GM19455 (cell line): Measurements from ENCODE around the gene ACADSB.

Experiments used
- ATAC-seq: cut with Tn5 transposase; IDR thresholded peaks from one replicate; pipeline ENCODE4 v1.9.1; 2021; ENCODE audit not compliant: unreplicated experiment

The ACADSB gene

DNA sequence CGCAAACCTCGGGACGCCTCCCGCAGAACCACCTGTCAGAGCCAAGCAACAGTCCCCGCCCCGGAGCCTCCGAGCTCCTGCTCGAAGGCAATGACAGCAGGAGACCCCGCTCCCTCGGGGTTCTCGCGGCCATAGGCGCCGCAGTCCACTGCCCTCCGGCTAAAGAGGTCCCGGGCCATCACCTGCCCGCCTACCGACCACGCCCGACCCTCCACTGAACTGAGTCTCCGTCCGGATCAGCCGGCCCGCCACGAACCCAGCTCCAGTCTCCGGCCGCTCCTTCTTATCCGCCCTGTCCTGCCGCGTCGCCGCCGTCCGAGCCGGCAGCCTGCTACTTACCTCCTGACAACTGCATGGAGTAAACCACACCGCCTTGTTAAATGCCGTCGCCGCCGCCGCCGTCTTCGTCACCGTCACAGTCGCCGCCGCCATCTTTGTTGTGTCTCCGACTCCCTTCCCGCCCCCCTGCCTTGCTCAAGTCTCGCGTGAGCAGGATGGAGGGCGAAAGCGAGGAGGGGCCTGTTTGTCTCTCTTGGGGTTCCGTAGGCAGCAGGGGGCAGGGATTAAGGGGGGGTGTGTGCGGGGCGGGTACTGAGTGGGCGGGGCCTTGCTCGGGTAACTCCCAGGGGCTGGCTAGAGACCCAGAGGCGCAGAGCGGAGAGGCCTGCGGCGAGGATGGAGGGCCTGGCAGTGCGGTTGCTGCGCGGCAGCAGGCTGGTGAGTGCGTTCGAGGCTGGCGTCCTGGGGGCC, at the start of gene ACADSB, which contains the start of gene IKZF5:
TSS of gene ACADSB (plus strand) at position 652 of the 750 bp plus-strand sequence. CDS start at position 676, 24 bp downstream.
TSS of gene IKZF5 (minus strand) at position 441 of the 750 bp plus-strand sequence. CDS start 10,170 bp downstream, outside the sequence.
- peak; percentile 83 for ATAC-seq

DNA sequence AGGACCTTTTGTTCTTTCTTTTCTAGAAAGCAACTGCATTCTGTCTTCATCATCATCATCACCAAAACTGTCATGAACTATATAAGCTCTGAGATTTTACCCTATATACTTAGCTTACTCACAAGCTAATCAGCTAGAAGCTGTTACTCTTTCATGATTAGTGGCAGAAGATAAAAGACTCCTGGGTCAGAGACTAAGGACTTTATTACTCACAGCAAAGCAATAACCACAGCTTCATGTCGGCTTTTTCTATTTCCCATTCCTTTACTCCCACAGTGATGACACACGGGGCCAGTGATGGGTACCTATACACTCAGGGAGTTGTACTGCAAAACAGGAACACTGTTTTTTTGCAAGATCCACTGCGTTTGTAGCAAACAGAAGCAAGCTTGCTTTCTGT, 46.4 kb upstream of the ACADSB start:
- ATAC-seq, result no peak

DNA sequence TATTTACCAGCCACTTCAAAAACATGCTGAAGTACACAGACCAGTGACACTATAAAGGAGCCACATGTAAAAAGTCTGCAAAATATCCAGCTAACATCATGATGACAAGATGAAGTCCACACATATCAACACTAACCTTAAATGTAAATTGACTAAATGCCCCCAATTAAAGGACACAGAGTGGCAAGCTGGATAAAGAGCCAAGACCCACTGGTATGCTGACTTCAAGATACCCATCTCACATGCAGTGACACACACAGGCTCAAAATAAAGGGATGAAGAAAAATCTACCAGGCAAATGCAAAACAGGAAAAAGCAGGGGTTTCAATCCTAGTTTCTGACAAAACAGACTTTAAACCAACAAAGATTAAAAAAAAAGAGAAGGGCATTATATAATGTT, 41.9 kb upstream of the ACADSB start:
- ATAC-seq, result no peak

DNA sequence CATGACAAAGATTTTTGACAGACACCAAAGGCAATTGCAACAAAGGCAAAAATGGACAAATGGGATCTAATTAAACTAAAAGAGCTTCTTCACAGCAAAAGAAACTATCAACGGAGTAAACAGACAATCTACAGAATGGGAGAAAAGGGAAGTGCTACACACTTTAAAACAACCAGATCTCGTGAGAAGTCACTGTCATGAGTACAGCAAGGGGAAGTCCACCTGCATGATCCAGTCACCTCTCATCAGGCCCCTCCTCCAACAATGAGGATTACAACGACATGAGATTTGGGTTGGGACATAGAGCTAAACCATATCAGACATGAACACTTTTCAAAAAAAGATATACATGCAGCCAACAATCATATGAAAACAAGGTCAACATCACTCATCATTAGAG, 40.1 kb upstream of the ACADSB start:
- no peak for ATAC-seq

DNA sequence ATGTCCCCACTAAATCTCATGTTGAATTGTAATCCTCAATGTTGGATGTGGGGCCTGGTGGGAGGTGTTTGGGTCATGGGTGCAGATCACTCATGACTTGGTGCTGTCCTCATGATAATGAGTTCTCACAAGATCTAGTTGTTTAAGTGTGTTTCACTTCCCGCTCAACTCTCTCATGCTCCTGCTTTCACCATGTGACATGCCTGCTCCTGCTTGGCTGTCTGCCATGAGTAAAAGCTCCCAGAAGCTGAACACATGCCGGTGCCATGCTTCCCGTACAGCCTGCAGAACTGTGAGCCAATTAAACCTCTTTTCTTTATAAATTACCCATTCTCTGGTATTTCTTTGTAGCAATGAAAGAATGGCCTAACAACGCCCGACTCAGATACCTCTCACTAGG, 34.8 kb upstream of the ACADSB start:
- no peak for ATAC-seq

DNA sequence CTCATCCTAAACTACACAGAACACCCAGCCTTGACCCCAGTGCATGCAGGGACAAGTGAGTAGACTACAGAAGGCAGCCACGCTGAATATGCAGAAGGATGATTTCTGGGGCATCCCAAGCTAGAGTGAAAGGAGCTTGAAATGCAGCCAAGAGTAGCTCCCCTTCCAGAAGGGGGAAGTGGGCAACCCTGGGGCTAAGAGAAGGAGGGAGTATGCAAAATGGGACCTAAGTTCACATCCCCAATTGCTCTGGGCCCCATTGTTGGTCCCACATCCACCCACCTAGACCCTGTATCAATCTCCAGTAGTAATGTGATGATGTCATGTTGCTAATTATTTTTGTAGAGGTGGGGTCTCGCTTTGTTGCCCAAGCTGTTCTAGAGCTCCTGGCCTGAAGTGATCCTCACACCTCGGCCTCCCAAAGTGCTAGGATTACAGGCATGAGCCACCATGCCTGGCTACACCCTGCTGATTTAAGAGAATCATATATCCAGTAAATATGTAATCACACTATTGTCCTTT, 34.2 kb upstream of the ACADSB start:
- no peak for ATAC-seq

DNA sequence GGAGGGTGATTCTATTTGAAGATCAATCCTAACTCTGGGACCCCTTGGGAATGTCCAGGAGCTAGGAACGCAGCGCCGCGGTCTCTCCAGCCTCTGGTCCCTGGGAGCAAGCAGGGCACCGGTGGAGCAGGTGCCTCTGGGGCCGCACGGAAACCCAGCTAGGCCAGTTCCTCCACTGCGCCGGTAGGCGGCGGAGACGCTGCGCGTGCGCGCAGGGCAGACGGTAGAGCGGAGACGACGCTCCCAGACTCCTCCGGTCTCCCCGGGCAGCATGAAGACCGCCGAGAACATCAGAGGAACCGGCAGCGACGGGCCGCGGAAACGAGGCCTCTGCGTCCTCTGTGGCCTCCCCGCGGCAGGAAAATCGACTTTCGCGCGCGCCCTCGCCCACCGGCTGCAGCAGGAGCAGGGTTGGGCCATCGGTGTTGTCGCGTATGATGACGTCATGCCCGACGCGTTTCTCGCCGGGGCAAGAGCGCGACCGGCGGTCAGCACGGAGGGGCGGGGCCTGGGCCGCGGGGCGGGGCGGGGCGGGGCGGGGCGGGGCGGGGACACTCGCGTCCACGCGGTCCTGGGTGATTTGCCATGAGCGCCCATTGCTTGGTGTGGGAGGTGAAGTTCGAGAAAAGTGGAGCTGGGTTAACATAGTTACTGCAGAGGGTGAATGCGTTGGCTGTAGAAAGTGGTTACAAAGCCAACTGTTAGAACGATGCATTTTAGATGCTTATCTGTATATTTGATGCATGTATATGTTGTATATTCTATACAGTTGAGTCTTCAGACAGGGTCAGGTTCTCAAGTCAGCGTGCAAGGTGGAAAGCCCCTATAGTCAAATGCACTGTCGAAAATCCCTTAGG, 28.4 kb upstream of the ACADSB start, which contains the start of gene PSTK:
TSS of gene PSTK (plus strand) at position 193 of the 857 bp plus-strand sequence. CDS start at position 272, 79 bp downstream.
- peak; percentile 96 for ATAC-seq

DNA sequence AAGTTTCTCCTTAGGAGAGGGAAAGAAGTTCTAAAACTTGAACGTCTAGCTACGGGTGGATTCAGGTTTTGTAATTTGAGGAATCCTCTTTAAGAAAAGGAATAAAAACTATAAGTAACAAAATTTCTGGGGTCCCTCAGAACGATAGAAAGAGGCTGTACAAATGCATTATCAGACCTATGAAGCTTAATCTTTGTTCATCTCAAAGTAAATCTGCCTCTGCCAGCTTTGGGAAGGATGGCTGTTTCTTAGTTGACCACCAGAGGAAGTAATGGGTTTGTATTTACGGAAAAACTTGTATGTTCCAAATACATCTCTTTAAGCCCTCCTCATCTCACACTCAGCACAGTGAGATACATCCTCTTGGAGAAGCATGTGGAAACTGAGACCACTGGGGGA, 27.7 kb upstream of the ACADSB start:
- no peak for ATAC-seq

DNA sequence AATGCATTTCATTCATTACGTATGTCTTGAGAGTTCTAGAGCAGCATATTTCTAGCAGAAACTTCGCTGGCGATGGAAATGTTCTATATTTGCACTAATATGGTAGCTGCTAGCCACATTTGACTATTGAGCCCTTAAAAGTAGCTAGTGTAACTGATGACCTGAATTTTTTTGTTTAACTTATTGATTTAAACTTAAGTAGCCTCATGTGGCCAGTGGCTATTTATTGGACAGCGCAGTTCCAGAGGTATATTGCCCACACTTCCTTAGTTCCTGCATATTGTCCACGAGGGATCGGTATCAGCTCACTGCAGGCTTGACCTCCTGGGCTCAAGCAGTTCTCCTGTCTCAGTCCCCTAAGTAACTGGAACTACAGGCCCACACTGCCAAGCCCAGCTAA, 24.9 kb upstream of the ACADSB start:
- no peak for ATAC-seq

DNA sequence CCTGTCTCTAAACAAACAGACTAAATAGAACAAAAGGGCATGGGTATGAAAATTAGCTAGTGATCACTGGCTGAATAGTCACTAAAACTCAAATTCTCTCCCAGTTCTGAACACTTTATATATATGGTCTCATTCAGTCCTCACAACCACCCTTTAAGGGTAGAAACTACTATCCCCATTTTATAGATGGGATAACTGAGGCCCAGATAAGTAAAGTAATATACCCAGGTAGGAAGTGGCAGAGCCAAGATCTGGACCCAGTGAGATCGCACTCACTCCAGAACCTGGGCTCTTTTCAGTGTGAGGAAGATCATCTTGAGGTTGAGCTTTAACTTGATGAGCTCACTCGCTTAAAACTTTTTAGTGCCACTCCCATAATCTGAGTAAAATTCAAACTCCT, 24.1 kb upstream of the ACADSB start:
- ATAC-seq, result no peak

DNA sequence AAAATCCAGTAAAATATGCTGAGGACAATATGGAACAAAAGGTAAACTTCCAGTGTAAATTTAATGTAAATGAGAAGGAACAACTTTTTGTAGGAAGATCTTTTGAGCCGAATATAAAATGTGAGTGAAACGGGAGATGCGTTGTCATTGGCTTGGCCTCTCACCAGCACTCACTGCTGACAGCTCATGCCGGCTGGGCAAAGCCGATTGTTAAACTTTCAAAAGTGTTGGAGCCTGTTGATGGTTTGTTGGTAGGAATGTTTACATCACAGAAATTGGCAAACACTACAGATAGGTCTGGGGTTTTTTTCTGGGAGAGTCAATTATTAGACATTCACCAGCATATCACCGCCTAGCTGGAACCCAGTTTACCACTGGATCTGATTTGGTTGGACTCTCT, 22.5 kb upstream of the ACADSB start:
- no peak for ATAC-seq

DNA sequence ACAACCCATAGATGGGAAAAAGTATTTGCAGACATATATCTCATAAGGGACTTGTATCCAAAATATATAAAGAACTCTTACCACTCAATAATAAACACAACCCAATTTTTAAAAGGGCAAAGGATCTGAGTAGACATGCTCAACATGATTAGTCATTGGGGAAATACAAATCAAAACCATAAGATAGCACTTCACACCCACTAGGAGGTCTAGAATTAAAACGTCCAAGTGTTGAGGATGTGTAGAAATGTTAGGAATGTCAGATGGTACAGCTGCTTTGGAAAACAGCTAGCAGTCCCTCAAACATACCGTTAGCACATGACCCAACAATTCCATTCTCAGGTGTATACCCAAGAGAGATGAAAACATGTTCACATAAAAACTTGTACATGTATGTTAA, 20.3 kb upstream of the ACADSB start:
- no peak for ATAC-seq

DNA sequence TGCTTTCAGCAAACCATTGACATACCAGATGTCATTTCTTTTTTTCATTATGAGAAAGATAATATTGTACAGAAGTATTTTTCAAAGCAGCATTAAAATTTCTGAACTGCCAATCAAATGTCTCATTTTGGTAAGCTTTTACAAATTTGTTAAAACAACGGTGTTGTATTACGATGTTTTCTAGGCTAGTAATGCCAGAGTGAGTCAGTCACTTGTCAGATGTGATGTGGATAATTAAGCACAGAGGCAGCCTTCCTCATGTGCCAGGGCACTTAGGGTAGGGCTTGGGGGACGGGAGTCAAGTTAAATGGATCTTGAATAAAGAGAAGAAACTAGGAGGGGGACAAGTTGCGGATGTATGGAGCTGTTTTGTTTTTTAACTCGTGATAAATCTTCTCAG, 18.5 kb upstream of the ACADSB start:
- ATAC-seq, result no peak

DNA sequence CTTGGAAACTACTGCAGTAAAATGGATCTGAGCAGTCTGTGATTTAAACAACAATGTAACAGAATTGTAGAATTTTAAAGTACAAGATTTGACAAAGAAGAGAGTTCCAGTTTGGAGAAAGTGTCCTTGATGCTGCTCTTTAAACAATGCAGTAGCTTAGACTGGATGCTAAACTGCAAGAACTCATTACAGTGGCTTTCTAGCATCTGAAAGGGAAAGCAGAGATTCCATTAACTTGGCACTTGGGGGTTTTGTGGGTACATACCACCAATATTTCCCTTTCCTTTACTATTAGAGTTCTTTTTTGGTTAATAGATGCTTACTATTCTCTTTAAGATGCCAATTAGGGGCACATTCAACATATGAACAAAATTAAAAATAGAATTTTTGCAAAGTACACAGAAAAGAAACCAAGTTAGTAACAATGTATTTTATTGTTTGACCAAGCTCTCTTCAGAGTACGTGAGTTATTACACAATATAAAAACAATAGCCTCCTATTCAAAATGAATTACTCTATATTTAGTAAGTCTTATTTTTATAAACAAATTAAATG, 16.7 kb upstream of the ACADSB start:
- ATAC-seq, result no peak

DNA sequence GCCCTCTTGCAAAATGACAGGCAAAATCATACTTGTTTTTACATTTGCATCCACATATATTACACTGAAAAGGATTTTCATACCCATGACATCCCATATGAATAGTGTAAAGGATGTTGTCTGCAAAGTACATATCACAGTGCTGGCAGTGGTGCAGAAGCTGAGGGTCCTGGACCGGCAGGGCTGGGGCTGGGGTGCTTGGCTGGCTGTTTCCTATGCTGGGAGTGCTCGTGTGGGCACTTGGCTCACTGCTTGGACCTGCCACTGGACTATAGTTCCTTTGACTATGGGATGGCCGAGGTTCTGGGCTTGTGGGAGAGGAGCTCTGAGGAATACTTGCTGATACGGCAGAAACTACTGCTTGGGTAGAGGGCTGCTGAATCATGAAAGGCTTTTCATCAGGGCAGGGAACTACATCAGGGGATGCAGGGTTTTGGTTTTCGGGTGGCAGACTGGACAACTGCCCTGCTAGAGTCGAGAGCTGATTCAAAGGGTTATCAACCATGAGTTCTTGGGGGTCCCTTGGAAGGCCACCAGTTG, 14.9 kb upstream of the ACADSB start:
- no peak for ATAC-seq

DNA sequence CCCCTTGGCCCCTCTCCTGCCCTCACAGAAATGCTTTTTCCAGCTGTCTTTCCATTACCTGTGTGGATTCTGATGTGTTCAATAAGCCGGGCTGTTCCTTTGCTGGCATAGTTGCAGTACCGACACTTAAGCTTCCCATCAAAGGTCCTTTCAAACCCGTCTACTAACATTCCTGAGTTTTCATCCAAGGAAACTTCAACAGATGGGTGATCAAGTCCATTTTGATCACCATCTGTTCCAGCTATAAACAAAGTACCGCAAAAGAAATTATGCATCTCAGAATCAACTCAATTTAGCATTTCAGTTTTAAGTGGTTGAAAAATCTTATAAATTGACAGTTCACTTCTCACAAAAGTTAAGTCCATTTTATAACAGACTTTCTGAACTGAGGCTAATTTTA, 12.9 kb upstream of the ACADSB start:
- no peak for ATAC-seq

DNA sequence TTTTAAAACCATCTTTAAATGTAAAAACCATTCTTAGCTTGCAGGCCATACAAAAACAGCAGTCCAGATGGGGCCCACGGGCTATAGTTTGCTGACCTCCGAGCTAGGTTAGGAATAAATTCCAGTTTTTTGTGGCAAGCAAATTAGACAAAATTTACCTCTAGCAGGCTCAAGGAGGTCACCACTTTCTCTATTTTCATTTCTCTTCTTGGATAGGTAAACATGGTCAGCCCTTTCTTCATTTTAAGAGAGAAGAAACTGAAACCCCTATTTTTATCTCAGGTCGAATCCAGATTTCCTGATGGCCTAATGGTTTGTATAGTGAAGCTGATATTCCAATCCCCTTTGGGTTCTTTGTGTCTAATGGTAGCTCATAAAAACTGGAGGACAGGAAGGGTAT, 10.9 kb upstream of the ACADSB start:
- ATAC-seq, result peak; percentile 58

DNA sequence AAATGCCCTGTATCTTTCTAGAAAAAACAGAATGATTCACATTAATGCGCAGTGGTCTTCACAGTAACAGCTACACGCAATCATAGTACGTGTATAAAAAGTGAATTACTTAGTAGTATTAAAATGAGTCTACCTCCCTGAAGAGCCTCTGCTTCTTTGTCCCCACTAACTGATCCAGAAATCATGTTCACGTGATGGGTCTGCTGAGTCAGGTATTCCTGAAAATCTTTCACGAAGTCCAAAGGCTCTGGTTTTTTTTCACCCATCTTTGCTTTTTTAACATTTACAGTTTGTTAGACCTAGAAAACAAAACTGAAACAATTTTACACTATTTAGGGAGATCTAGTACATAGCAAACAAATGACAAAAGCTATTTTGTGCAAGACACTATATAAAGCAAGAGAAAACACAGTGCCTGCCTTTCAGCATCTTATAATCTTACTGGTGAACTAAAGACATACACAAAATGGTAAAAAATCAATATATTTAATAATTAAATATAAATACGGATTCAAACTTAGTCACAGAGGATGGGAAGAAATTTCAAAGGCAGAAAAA, 10.4 kb upstream of the ACADSB start:
- ATAC-seq, result no peak

DNA sequence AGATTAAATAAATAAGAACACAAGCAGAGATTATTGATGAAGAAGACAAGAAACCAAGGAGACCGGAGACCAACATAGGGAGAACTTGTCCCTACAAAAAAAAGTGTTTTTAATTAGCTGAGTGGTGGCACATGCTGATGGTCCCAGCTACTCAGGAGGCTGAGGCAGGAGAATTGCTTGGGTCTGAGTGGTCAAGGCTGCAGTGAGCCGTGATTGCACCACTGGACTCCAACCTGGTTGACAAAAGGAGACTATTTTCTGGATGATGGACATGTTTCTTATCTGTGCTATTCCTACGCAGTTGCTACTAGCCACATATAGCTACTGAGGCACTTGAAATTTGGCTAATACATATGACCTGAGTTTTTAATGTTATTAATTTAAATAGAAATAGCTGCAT, 9.9 kb upstream of the ACADSB start:
- no peak for ATAC-seq

DNA sequence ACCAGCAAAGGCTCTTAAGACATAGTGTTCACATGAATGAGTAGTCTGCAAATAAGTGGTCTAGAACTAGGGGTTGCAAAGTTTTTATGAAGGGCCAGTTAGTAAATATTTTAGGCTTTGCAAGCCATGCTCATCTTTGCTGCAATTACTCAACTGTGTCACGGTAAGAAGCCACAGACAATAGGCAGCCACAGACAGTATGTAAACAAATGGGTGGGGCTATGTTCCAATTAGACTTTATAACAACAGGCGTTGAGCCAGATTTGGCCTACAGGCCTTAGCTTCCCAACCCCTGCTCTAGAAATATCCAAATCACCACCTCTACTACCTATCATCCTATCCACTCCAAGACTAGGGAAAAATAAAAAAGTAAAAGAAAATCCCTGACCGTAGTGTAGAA, 9.5 kb upstream of the ACADSB start:
- no peak for ATAC-seq

DNA sequence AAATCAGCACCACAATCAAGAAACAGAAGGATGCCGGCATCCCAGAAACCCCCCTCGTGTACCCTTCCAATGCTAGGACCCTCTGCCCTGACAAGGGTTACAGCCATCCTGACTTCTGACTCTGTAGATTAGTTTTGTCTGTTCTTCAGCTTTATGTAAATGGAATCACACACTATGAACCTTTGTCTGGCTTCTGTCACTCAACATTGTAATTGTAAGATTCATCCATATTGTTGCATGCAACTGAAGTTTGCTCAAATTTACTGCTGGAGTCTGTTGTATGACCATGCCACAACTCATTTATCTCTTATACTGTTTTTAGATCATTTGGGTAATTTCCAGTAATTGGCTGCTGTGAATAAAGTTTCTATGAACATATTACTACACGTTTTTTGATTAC, 8.7 kb upstream of the ACADSB start:
- ATAC-seq, result no peak
